Measurements from ENCODE around the gene SUGCT.

DNA sequence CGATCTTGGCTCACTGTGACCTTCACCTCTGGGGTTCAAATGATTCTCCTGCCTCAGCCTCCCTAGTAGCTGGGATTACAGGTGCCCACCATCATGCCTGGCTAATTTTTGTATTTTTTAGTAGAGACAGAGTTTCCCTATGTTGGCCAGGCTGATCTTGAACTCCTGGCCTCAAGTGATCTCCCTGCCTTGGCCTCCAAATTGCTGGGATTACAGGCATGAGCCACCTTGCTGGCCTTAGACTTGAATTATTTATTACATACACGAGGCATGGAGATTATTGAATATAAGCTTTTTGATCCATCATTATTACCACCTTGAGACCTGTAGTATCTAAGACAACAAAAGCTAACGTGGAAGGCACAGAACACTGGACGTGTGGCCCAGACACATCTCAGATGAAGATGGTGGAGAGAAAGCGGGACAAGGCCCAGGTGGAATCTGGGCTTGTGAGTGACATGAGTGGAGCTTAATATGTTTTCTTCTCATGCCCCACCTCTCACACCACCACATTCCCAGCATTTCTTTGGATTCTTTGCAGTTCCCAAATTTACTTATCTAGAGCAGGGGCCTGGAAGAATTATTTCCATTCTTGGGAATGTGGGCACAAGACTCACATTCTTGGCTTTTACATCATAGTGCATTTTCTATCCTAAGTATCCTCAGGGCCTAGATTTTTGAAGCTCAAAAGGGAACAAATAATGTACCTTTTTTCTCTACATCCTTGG is 76.6 kb downstream of the SUGCT start:
- TF ChIP-seq, protein P1, sequence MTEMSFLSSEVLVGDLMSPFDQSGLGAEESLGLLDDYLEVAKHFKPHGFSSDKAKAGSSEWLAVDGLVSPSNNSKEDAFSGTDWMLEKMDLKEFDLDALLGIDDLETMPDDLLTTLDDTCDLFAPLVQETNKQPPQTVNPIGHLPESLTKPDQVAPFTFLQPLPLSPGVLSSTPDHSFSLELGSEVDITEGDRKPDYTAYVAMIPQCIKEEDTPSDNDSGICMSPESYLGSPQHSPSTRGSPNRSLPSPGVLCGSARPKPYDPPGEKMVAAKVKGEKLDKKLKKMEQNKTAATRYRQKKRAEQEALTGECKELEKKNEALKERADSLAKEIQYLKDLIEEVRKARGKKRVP (CRISPR knock-in tag; IDR thresholded peaks at IDR 0.05), result no peak
- TF ChIP-seq, protein P2, sequence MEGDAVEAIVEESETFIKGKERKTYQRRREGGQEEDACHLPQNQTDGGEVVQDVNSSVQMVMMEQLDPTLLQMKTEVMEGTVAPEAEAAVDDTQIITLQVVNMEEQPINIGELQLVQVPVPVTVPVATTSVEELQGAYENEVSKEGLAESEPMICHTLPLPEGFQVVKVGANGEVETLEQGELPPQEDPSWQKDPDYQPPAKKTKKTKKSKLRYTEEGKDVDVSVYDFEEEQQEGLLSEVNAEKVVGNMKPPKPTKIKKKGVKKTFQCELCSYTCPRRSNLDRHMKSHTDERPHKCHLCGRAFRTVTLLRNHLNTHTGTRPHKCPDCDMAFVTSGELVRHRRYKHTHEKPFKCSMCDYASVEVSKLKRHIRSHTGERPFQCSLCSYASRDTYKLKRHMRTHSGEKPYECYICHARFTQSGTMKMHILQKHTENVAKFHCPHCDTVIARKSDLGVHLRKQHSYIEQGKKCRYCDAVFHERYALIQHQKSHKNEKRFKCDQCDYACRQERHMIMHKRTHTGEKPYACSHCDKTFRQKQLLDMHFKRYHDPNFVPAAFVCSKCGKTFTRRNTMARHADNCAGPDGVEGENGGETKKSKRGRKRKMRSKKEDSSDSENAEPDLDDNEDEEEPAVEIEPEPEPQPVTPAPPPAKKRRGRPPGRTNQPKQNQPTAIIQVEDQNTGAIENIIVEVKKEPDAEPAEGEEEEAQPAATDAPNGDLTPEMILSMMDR (IDR thresholded peaks at IDR 0.05 in 2 of 3, conservative IDR thresholded peaks at IDR 0.05 in 1 of 3; ENCODE audit: insufficient read depth in 2 of 3, low read depth in 1 of 3, low read length in 3 of 3), result no peak
- TF ChIP-seq, protein P3, sequence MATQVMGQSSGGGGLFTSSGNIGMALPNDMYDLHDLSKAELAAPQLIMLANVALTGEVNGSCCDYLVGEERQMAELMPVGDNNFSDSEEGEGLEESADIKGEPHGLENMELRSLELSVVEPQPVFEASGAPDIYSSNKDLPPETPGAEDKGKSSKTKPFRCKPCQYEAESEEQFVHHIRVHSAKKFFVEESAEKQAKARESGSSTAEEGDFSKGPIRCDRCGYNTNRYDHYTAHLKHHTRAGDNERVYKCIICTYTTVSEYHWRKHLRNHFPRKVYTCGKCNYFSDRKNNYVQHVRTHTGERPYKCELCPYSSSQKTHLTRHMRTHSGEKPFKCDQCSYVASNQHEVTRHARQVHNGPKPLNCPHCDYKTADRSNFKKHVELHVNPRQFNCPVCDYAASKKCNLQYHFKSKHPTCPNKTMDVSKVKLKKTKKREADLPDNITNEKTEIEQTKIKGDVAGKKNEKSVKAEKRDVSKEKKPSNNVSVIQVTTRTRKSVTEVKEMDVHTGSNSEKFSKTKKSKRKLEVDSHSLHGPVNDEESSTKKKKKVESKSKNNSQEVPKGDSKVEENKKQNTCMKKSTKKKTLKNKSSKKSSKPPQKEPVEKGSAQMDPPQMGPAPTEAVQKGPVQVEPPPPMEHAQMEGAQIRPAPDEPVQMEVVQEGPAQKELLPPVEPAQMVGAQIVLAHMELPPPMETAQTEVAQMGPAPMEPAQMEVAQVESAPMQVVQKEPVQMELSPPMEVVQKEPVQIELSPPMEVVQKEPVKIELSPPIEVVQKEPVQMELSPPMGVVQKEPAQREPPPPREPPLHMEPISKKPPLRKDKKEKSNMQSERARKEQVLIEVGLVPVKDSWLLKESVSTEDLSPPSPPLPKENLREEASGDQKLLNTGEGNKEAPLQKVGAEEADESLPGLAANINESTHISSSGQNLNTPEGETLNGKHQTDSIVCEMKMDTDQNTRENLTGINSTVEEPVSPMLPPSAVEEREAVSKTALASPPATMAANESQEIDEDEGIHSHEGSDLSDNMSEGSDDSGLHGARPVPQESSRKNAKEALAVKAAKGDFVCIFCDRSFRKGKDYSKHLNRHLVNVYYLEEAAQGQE (IDR thresholded peaks at IDR 0.05; ENCODE audit: borderline replicate concordance), result no peak
- TF ChIP-seq, protein P3 (CRISPR knock-in tag; IDR thresholded peaks at IDR 0.05; ENCODE audit: low read depth), result no peak
- TF ChIP-seq DNMT1 (IDR thresholded peaks at IDR 0.05) (no peak), DPF2 (IDR thresholded peaks at IDR 0.05) (no peak), ZNF75A (CRISPR knock-in tag; IDR thresholded peaks at IDR 0.05) (no peak), SNRNP70 (optimal IDR thresholded peaks at IDR 0.05; ENCODE audit: low read depth, low read length) (no peak), BHLHE40 (IDR thresholded peaks at IDR 0.05; ENCODE audit: low read length) (no peak)

Data from K562 (cell line).